ENCODE measurements around the gene DLG2. TPM values are rescaled to one million over a fixed set of nuclear protein-coding genes. Genes with fewer than 3 reads are reported as not detected.
A peak's percentile ranks its signal among the peaks of the same experiment; 100 is the strongest.

DLG2 gene
- total RNA-seq, 4 donors from 2014 or later = 1.3 to 4.7 (median 2.4) TPM

GRCh38 chr11:85668157-85668556 is 41.0 kb upstream of the DLG2 start:
- intact Hi-C loops (cut with DNase I; ENCODE audit: low total_unique reads) = loop anchor here (10.0 kb wide), 1 partner anchor 193 kb away; no protein-coding TSS in a partner anchor
- TF ChIP-seq POLR2A (IDR thresholded peaks at IDR 0.05) (no peak), CTCF (IDR thresholded peaks at IDR 0.05 in 4 of 5, conservative IDR thresholded peaks at IDR 0.05 in 1 of 5) (no peak)
- H3K27ac ChIP-seq = no peak overlapping the region
- in situ Hi-C loops (cut with MboI; ENCODE audit: low sequenced_read_pairs in 4 of 4) = loop anchor here in 1 of 4 donors (25.0 kb wide), 1 partner anchor 369 kb away; no protein-coding TSS in a partner anchor
- no peaks in the 10 kb centered on the region for H3K9me3 ChIP-seq
- no peaks in the 10 kb centered on the region for H3K27me3 ChIP-seq
- no peak overlapping the region for H3K4me3 ChIP-seq
- ATAC-seq (no peak), DNase-seq (no peak)
- H3K36me3 ChIP-seq = no peaks in the 10 kb centered on the region
- peaks cover 2 to 9% of the 10 kb centered on the region in 2 donors for H3K4me1 ChIP-seq

GRCh38 chr11:85666687-85667086 is 39.5 kb upstream of the DLG2 start:
- peaks cover 16 to 23% of the 10 kb centered on the region in 2 donors for H3K4me1 ChIP-seq
- DNase-seq = no peak
- H3K27ac ChIP-seq = no peak overlapping the region
- TF ChIP-seq POLR2A (IDR thresholded peaks at IDR 0.05) (no peak), CTCF (IDR thresholded peaks at IDR 0.05 in 4 of 5, conservative IDR thresholded peaks at IDR 0.05 in 1 of 5) (no peak)
- no peaks in the 10 kb centered on the region for H3K27me3 ChIP-seq
- peaks cover 0 to 5% of the 10 kb centered on the region in 2 donors for H3K36me3 ChIP-seq
- H3K4me3 ChIP-seq = no peak overlapping the region
- in situ Hi-C loops (cut with MboI; ENCODE audit: low sequenced_read_pairs in 4 of 4) (loop anchor here in 1 of 4 donors (25.0 kb wide), 1 partner anchor 371 kb away; no protein-coding TSS in a partner anchor), intact Hi-C loops (cut with DNase I; ENCODE audit: low total_unique reads) (loop anchor here (10.0 kb wide), 1 partner anchor 192 kb away; no protein-coding TSS in a partner anchor)
- H3K9me3 ChIP-seq = no peaks in the 10 kb centered on the region
- ATAC-seq = no peak

GRCh38 chr11:85665733-85666132 is 38.6 kb upstream of the DLG2 start:
- DNase-seq = no peak
- TF ChIP-seq CTCF (IDR thresholded peaks at IDR 0.05 in 4 of 5, conservative IDR thresholded peaks at IDR 0.05 in 1 of 5) (no peak), POLR2A (IDR thresholded peaks at IDR 0.05) (no peak)
- H3K4me3 ChIP-seq = peak overlapping the region in 2 of 4 donors; percentile 97 to 98
- no peaks in the 10 kb centered on the region for H3K9me3 ChIP-seq
- H3K36me3 ChIP-seq = peaks cover 0 to 5% of the 10 kb centered on the region in 2 donors
- intact Hi-C loops (cut with DNase I; ENCODE audit: low total_unique reads) = loop anchor here (1.0 to 10.0 kb wide), 4 partner anchors 17 to 191 kb away; partner anchors contain the start of gene TMEM126B
- H3K27ac ChIP-seq = peak overlapping the region; percentile 93 to 99 (median 98)
- ATAC-seq = no peak
- H3K4me1 ChIP-seq = peaks cover 26 to 33% of the 10 kb centered on the region in 2 donors
- in situ Hi-C loops (cut with MboI; ENCODE audit: low sequenced_read_pairs in 4 of 4) = loop anchor here in 1 of 4 donors (25.0 kb wide), 1 partner anchor 372 kb away; no protein-coding TSS in a partner anchor
- H3K27me3 ChIP-seq = no peaks in the 10 kb centered on the region

GRCh38 chr11:85664615-85665481 is 37.7 kb upstream of the DLG2 start, which contains the start of gene CREBZF:
TSS of gene CREBZF (minus strand) at chr11:85665129. CDS start at chr11:85664875, 254 bp downstream.
- H3K4me1 ChIP-seq = peaks cover 35 to 42% of the 10 kb centered on the region in 2 donors
- in situ Hi-C loops (cut with MboI; ENCODE audit: low sequenced_read_pairs in 4 of 4) (loop anchor here in 1 of 4 donors (25.0 kb wide), 1 partner anchor 372 kb away; no protein-coding TSS in a partner anchor), intact Hi-C loops (cut with DNase I; ENCODE audit: low total_unique reads) (loop anchor here (1.0 to 10.0 kb wide), 5 partner anchors 16 to 582 kb away; partner anchors contain the start of gene TMEM126B)
- peak; percentile 88 to 91 for DNase-seq
- H3K36me3 ChIP-seq = peaks cover 0 to 5% of the 10 kb centered on the region in 2 donors
- H3K4me3 ChIP-seq = peak within 1 kb of the TSS; percentile 91 to 98 (median 97)
- peak in 1 of 5 experiments; percentile 15 for TF ChIP-seq CTCF (IDR thresholded peaks at IDR 0.05 in 4 of 5, conservative IDR thresholded peaks at IDR 0.05 in 1 of 5)
- peak; percentile 96 to 98 for TF ChIP-seq POLR2A (IDR thresholded peaks at IDR 0.05)
- H3K9me3 ChIP-seq = no peaks in the 10 kb centered on the region
- ATAC-seq = peak; percentile 94
- H3K27me3 ChIP-seq = no peaks in the 10 kb centered on the region
- peak within 1 kb of the TSS; percentile 93 to 99 (median 98) for H3K27ac ChIP-seq
